ENCODE measurements around the gene ARHGEF37.
"Not testable (repeated sequence)": the region's sequence is repeated elsewhere in the genome, so short reads cannot be mapped to it uniquely, and the experiment has no call there.

The ARHGEF37 gene

DNA sequence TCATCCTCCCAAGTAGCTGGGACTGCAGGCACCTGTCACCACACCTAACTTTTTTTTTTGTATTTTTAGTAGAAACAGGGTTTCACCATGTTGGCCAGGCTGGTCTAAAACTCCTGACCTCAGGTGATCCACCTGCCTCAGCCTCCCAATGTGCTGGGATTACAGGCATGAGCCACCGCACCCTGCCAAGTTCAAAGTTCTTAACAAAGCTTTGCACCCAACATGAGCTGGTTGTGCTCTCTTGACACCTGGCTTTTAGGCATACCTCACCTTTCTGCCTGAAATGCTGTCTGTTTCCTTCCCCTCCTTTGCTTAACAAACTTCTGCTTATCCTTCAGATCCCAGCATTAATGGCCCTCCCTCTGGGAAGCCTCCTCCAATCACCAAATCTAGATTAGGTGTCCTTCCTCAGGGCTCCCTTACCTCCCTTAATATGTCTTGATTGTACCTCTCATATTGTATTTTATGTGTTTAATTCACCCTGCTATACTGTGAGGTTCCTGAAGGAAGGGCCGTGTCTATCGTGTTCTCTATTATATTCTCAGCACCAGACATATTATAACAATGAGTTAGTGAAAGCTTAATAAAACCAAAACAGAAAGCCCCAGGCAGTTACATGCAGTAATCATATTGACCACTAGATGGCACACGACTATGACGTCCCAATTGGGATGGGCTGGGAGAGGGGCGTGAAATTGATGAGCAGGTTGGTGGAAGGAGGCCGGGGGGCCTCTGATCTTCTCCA lies 86.0 kb downstream of the ARHGEF37 start:
- DNase-seq (peak; percentile 20), ATAC-seq (replicated peaks) (peak; percentile 41 to 68)
- Mint-ChIP-seq H3K4me1 (peaks cover 4 to 8% of the 10 kb centered on the region in 2 donors), H3K27me3 (peaks cover 0 to 6% of the 10 kb centered on the region in 2 donors), H3K4me3 (no peak overlapping the region), H3K36me3 (no peaks in the 10 kb centered on the region), H3K27ac (peak overlapping the region; percentile 56), H3K9me3 (peaks cover 0 to 7% of the 10 kb centered on the region in 2 donors)

DNA sequence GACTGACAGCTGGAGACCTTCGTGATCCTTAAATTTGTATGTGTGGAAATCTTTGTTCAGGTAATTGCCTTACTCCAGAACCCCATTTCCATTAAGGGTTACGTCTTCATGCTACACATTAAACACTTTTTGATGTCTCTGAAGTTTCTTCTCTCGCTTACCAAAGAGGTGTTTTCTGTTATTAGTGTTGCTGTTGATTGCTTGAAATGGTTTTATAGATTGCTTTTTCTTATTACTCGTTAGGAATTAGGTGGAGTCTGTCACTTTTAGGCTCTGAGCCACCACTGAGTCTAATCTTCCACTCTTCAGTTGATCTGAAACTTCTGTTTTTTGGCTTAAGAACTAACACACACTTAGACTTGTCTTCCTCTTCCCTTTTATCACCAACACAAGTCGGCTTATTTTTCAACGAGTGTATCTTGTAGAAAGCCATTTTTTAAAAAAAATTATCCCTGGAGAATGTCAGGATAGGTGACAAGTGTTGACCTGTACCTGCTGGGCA lies 86.6 kb downstream of the ARHGEF37 start:
- peak in 1 of 2 donors; percentile 3 for ATAC-seq (replicated peaks)
- Mint-ChIP-seq H3K9me3 (peaks cover 0 to 7% of the 10 kb centered on the region in 2 donors), H3K27me3 (peaks cover 0 to 6% of the 10 kb centered on the region in 2 donors), H3K36me3 (no peaks in the 10 kb centered on the region), H3K4me3 (no peak overlapping the region), H3K4me1 (peaks cover 4 to 8% of the 10 kb centered on the region in 2 donors), H3K27ac (no peak overlapping the region)
- no peak for DNase-seq

DNA sequence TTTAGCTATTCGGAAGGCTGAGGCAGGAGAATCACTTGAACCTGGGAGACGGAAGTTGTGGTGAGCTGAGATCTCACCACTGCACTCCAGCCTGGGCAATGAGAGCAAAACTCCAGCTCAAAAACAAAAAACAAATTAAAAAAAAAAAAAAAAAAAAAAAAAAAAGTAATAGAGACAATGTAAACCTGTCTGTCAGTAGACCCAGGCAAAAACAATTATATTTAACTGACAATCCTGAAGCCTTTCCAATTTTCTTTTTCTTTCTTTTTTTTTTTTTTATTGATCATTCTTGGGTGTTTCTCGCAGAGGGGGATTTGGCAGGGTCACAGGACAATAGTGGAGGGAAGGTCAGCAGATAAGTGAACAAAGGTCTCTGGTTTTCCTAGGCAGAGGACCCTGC lies 88.0 kb downstream of the ARHGEF37 start:
- H3K4me1 Mint-ChIP-seq = peaks cover 4 to 12% of the 10 kb centered on the region in 2 donors
- H3K36me3 Mint-ChIP-seq; ATAC-seq (replicated peaks); H3K27ac Mint-ChIP-seq; H3K27me3 Mint-ChIP-seq; DNase-seq; H3K9me3 Mint-ChIP-seq; H3K4me3 Mint-ChIP-seq: not testable (repeated sequence)

DNA sequence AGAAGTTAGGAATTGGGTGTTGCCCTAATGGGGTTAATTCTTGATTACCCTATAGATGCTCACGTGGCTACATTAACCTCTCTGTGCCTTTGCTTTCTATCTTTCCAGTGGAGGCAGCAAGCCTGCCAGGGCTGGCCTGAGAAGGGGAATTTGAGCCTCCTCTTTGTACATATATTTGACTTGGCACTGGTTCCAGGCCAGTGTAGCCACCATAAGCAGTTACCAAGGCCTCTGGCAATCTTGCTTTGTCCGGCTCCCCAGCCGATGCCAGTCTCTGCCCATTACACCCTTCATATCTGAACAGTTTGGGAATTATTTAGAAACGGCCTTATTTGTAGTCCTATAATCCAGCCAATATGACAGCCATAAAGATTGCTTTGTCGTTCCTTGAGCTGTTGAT lies 90.2 kb downstream of the ARHGEF37 start:
- Mint-ChIP-seq H3K36me3 (no peaks in the 10 kb centered on the region), H3K4me3 (no peak overlapping the region), H3K27me3 (peaks cover 0 to 10% of the 10 kb centered on the region in 2 donors), H3K9me3 (peaks cover 0 to 8% of the 10 kb centered on the region in 2 donors), H3K27ac (no peak overlapping the region), H3K4me1 (peaks cover 14 to 25% of the 10 kb centered on the region in 2 donors)
- ATAC-seq (replicated peaks) (no peak), DNase-seq (no peak)

DNA sequence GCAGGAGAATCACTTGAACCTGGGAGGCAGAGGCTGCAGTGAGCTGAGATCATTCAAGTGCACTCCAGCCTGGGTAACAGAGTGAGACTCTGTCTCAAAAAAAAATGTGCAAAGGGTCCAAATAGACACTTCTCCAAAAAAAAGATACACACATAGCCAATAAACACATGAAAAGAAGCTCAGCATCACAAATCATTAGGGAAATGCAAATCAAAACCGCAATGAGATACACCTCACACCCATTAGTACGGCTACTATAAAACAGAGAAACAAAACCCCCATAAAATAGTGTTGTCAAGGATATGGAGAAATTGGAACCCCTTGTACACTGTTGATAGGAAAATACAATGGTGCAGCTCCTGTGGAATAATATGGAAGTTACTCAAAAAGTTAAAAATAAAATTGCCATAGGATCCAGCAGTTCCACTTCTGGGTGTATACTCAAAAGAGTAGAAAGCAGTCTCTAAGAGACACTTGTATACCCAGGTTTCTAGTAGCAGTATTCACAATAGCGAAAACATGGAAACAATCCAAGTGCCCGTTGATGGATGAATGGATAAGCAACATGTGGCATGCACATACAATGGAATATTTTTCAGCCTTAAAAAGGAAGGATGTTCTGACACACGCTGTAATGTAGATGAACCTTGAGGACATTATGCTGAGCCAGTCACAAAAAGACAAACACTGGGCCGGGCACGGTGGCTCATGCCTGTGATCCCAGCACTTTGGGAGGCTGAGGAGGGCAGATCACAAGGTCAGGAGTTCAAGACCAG lies 91.6 kb downstream of the ARHGEF37 start:
- peaks cover 12 to 20% of the 10 kb centered on the region in 2 donors for H3K4me1 Mint-ChIP-seq
- no peak overlapping the region for H3K4me3 Mint-ChIP-seq
- peaks cover 0 to 10% of the 10 kb centered on the region in 2 donors for H3K27me3 Mint-ChIP-seq
- DNase-seq = no peak
- peaks cover 0 to 7% of the 10 kb centered on the region in 2 donors for H3K9me3 Mint-ChIP-seq
- no peaks in the 10 kb centered on the region for H3K36me3 Mint-ChIP-seq
- ATAC-seq (replicated peaks) = no peak
- H3K27ac Mint-ChIP-seq = no peak overlapping the region

DNA sequence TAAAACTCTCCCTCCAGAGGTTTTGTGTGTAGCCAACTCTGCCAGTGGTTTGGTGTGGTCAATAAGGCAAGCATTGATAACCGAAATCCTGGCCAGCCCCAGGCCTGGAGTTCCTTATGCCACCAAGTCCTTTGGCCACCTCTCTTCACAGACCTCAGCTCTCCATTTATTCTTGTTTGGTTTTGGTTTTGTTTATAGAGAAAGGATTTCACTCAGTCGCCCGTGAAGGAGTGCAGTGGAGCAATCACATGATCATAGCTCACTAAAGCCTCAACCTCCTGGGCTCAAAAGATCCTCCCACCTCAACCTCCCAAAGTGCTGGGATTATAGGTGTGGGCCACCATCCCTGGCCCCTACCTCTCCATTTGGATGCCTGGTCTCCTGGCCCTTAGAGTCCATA lies 93.4 kb downstream of the ARHGEF37 start:
- H3K27ac Mint-ChIP-seq = no peak overlapping the region

DNA sequence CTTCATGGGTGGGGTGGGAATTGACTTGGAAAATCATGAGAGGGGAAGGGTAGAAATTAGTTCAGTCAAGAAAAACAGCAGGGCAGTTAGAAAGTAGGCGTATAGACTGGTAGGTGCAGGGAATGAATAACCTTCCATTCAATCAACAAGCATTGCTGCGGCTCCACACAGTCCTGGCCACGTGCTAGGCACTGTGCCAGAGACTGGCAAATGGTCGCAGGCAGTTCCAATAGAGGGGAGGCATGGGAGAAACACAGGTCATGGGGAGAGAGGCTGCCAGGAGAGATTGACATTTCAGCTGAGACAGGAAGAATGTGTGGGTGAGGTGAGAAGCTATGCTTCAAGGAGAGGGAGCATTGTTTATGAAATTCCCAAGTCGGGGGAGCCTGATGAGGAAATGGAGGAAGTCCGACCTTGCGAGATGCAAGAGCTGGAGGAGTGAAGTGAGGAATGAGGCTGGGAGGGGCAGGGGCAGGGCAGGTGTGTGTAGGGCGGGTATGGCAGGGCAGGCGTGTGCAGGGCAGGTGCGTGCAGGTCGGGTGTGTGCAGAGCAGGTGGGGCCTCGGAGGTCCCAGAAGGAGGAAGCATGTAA lies 94.4 kb downstream of the ARHGEF37 start:
- H3K4me1 Mint-ChIP-seq = peaks cover 26 to 38% of the 10 kb centered on the region in 2 donors
- DNase-seq (no peak), ATAC-seq (replicated peaks) (no peak)
- peaks cover 0 to 4% of the 10 kb centered on the region in 2 donors for H3K9me3 Mint-ChIP-seq
- H3K27me3 Mint-ChIP-seq = peaks cover 0 to 10% of the 10 kb centered on the region in 2 donors
- no peak overlapping the region for H3K27ac Mint-ChIP-seq
- H3K4me3 Mint-ChIP-seq = no peak overlapping the region
- H3K36me3 Mint-ChIP-seq = no peaks in the 10 kb centered on the region

More for the DNA sequence above, 93.4 kb downstream of the ARHGEF37 start:
- Mint-ChIP-seq H3K27me3 (peaks cover 0 to 10% of the 10 kb centered on the region in 2 donors), H3K36me3 (no peaks in the 10 kb centered on the region), H3K9me3 (peaks cover 0 to 4% of the 10 kb centered on the region in 2 donors), H3K4me3 (no peak overlapping the region), H3K4me1 (peaks cover 16 to 28% of the 10 kb centered on the region in 2 donors)
- no peak for DNase-seq
- ATAC-seq (replicated peaks) = peak; percentile 39 to 65

DNA sequence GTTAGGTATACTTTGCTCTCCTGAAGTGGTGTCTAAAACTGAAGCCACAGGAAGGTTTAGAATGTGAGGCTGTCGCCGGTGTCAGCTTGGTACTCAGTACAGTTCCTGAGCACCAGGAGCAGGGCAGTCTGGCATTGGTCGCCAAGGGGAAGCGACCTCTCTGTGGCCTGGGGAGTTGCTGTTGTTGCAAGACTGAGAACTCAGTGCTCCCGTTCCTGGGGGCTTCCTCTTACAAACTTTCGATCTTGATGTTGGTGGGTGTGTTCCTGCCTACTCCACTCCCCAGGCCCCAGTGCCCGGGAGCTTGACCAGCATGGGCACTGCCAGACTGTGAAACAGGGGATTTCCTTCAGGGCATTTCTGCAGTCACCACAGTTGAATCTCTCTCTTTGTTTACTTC lies 96.4 kb downstream of the ARHGEF37 start:
- Mint-ChIP-seq H3K27ac (no peak overlapping the region), H3K27me3 (peaks cover 0 to 10% of the 10 kb centered on the region in 2 donors), H3K4me1 (peaks cover 40 to 59% of the 10 kb centered on the region in 2 donors), H3K9me3 (peaks cover 0 to 2% of the 10 kb centered on the region in 2 donors), H3K4me3 (no peak overlapping the region), H3K36me3 (no peaks in the 10 kb centered on the region)
- ATAC-seq (replicated peaks) (no peak), DNase-seq (no peak)

DNA sequence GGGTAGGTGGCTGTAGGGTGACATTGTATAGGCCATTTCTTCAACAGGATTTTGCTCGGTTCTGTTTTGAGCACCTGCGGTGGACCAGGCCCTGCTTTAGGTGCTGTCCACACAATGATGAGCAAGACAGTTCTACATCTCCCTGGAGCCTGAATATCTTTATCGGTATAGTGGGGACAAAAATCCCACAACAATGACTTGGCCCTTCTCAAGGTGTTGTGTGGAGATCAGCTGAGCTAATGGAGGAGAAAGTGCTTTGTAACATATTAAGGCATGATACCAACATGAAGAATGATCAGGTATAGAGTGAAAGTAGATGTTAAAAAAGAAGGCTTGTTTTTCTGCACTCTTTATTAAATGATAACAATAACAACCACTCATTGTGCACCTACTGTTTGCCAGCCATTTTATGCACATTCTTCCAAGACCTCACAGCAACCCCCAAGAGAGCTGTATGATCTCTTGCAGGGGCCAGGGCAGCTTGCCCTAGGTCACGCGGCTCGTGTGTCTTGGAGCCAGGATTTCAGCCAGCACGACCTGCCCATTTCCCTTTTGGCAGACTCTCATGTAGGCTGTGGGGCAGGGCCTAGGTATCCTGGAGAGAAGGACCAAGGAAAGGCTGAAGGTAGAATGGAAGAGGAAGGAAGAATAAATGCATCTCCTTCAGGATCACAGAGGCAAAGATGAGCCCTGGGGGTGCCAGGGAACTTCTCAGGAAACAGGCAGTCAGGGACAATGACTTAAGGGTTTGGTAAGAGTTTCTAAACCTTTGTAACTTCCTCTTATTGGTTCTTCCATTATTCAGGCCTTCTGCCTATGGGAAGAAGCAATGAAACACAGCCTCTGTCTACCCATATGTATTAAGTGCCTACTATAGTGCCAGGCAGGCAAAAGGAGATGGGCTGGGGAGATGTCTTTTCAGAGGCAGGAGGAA lies 98.8 kb downstream of the ARHGEF37 start:
- H3K9me3 Mint-ChIP-seq = no peaks in the 10 kb centered on the region
- H3K4me1 Mint-ChIP-seq = peaks cover 47 to 62% of the 10 kb centered on the region in 2 donors
- ATAC-seq (replicated peaks) (peak; percentile 61 to 63), DNase-seq (no peak)
- peak overlapping the region; percentile 7 to 60 for H3K4me3 Mint-ChIP-seq
- no peaks in the 10 kb centered on the region for H3K27me3 Mint-ChIP-seq
- peak overlapping the region; percentile 82 for H3K27ac Mint-ChIP-seq
- H3K36me3 Mint-ChIP-seq = no peaks in the 10 kb centered on the region

DNA sequence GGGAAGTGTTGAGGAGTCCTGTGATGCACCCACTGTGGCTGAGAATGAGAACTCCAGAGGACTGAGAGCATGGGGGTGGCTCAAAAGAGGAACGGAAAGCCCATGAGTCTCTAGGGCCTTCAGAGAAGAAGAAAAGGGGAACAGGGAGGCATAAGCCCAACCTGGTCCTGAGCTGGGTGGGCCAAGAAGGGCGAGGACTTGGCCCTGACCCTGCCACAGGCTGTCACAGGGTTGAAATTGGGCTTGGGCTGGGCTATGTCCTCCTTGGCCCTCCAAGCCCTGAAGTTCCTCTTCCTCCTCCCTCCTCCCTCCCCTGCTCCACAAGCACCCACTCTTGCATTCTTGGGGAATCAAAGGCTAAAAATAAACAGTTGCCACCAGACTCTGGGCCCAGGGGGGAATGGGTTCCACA lies 99.5 kb downstream of the ARHGEF37 start:
- ATAC-seq (replicated peaks) = peak; percentile 98 to 99
- Mint-ChIP-seq H3K4me1 (peaks cover 41 to 57% of the 10 kb centered on the region in 2 donors), H3K4me3 (peak overlapping the region in 1 of 2 donors; percentile 7), H3K36me3 (no peaks in the 10 kb centered on the region), H3K27me3 (no peaks in the 10 kb centered on the region), H3K9me3 (no peaks in the 10 kb centered on the region), H3K27ac (no peak overlapping the region)
- DNase-seq = peak; percentile 77

DNA sequence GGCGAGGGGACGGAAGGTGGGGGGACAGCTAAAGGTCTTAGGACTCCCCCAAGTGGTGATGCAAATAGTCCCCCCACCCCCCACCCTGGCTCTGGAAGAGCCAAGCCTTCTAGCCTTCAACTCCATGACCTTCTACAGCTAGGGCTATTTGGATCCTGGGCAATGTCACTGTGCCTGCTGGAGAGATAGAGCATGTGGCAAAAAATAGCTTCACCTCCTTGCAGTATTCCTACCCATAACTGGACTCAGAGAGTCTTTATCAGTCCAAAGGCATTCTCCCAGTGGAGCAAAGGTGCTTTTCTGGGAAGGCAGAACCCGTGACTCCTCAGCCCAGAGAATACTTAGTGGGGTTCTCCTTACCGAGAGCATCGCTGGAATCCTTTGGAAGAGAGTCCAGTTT lies 100.0 kb downstream of the ARHGEF37 start:
- ATAC-seq (replicated peaks) (no peak), DNase-seq (no peak)
- peaks cover under 1% of the 10 kb centered on the region in 2 donors for H3K27me3 Mint-ChIP-seq
- H3K4me1 Mint-ChIP-seq = peaks cover 40 to 56% of the 10 kb centered on the region in 2 donors
- H3K27ac Mint-ChIP-seq = no peak overlapping the region
- H3K9me3 Mint-ChIP-seq = no peaks in the 10 kb centered on the region
- H3K36me3 Mint-ChIP-seq = no peaks in the 10 kb centered on the region
- H3K4me3 Mint-ChIP-seq = no peak overlapping the region

DNA sequence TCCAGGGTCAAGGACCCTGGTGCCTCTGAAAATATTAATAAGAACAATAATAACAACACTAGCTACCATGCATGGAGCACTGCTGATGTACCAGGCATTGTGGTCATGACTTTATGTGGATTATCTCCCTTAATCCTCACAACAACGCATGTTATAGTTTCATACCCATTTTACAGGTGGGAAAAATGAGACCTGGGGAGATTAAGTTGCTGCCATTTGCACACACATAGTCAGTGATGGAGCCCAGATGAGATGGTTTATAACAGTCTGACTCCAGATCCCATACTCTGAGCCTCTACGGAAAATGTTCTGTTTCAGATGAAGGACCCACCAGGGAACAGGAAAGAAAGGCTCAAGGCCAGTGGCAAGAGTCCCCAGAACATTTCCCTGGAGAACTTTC lies 100.6 kb downstream of the ARHGEF37 start:
- no peak for ATAC-seq (replicated peaks)
- Mint-ChIP-seq H3K4me3 (no peak overlapping the region), H3K36me3 (no peaks in the 10 kb centered on the region), H3K27ac (no peak overlapping the region), H3K27me3 (peaks cover 4 to 6% of the 10 kb centered on the region in 2 donors), H3K9me3 (no peaks in the 10 kb centered on the region), H3K4me1 (peaks cover 39 to 56% of the 10 kb centered on the region in 2 donors)
- no peak for DNase-seq

DNA sequence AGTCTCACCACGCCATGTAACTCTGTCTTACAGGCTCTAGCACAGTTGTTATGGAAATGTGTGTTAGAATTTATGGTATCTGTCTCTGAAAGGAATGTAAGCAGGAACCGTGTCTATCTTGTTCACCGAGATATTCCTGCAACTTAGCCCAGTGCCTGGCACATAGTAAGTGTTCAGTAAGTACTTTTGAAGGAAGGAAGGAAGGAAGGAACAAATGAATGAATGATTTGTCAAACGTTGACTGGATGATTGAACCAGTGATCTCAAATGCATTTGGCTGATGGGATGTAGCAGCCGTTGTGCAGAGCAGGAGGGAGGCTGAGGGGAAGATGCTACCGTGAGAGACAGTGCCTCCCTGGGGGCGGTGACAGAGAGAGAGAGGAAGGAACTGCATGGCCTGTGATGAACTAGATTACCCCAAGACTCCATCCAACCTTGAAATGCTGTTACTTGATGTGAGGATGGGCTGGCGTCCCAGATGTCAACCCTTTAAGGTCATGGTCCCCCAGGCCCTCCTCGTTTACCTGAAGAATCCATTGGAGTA lies 101.3 kb downstream of the ARHGEF37 start:
- Mint-ChIP-seq H3K4me1 (peaks cover 41 to 58% of the 10 kb centered on the region in 2 donors), H3K27me3 (peaks cover 7 to 9% of the 10 kb centered on the region in 2 donors), H3K4me3 (no peak overlapping the region), H3K27ac (no peak overlapping the region), H3K9me3 (no peaks in the 10 kb centered on the region), H3K36me3 (no peaks in the 10 kb centered on the region)
- DNase-seq (peak; percentile 32), ATAC-seq (replicated peaks) (peak; percentile 59 to 60)
